GM23338 (cell line): Measurements from ENCODE around the gene GLCCI1.

ENCODE experiments used
- CREB1 ChIP-seq: fragments of 250-450 bp; sonication (Bioruptor Pico); IDR thresholded peaks from 2 replicates; pipeline ENCODE4 v1.5.0; 2020; ENCODE audit warnings: low read depth, mild to moderate bottlenecking, moderate library complexity
- CTCF ChIP-seq, 2 experiments: fragments of 200-600 bp in 1 of 2; sonication (generic) in 1 of 2; conservative IDR thresholded peaks; 2 replicates each; pipeline versions ENCODE4 v1.5.1 to v1.6.1; 2016 to 2017; ENCODE audit warnings: antibody characterized with exemption in 2 of 2, low read depth in 2 of 2, mild to moderate bottlenecking in 2 of 2, moderate library complexity in 1 of 2
- ETS1 ChIP-seq: IDR thresholded peaks from 2 replicates; pipeline ENCODE4 v1.6.1; 2016; ENCODE audit warnings: antibody characterized with exemption
- EZH2 ChIP-seq: fragments of 200-600 bp; sonication (generic); IDR thresholded peaks from one replicate; pipeline ENCODE4 v1.8.0; 2017; ENCODE audit warnings: antibody characterized with exemption, mild to moderate bottlenecking, low read depth; ENCODE audit not compliant: unreplicated experiment
- EZH2phosphoT487 ChIP-seq: fragments of 200-600 bp; sonication (generic); IDR thresholded peaks from one replicate; pipeline ENCODE4 v1.8.1; 2018; ENCODE audit warnings: antibody characterized with exemption; ENCODE audit not compliant: unreplicated experiment
- JUNB ChIP-seq: IDR thresholded peaks from one replicate; pipeline ENCODE4 v1.6.1; 2016; ENCODE audit warnings: antibody characterized with exemption; ENCODE audit not compliant: unreplicated experiment
- NANOG ChIP-seq: IDR thresholded peaks from 2 replicates; pipeline ENCODE4 v1.6.1; 2016; ENCODE audit warnings: antibody characterized with exemption, borderline replicate concordance
- POLR2AphosphoS5 ChIP-seq: IDR thresholded peaks from 2 replicates; pipeline ENCODE4 v1.6.1; 2016; ENCODE audit warnings: antibody characterized with exemption, low read depth
- REST ChIP-seq: IDR thresholded peaks from one replicate; pipeline ENCODE4 v1.6.1; 2018; ENCODE audit warnings: antibody characterized with exemption; ENCODE audit not compliant: unreplicated experiment
- ZNF114 ChIP-seq: fragments of 250-450 bp; sonication (Bioruptor Pico); IDR thresholded peaks from 2 replicates; pipeline ENCODE4 v1.5.0; 2020; ENCODE audit warnings: mild to moderate bottlenecking, moderate library complexity
- ZNF462 ChIP-seq: fragments of 250-450 bp; sonication (Bioruptor Pico); IDR thresholded peaks from 2 replicates; pipeline ENCODE4 v1.5.0; 2020; ENCODE audit warnings: mild to moderate bottlenecking, moderate library complexity

GRCh38 chr7:8017423-8017822, 48.8 kb downstream of the GLCCI1 start:
- TF ChIP-seq CTCF (conservative IDR thresholded peaks at IDR 0.05; ENCODE audit: low read depth in 2 of 2), result no peak
- TF ChIP-seq JUNB, result no peak
- TF ChIP-seq EZH2, result no peak
- no peak for TF ChIP-seq POLR2AphosphoS5
- no peak for TF ChIP-seq ETS1
- TF ChIP-seq EZH2phosphoT487, result no peak
- TF ChIP-seq REST, result no peak
- no peak for TF ChIP-seq CREB1 (CRISPR knock-in tag)
- TF ChIP-seq ZNF462 (CRISPR knock-in tag), result no peak
- no peak for TF ChIP-seq NANOG
- TF ChIP-seq ZNF114, result no peak
